ENCODE measurements around the gene ETV3.

The ETV3 gene

GRCh38 chr1:157147906-157148700, 9.9 kb upstream of the ETV3 start:
- no peaks in the 10 kb centered on the region for H3K79me2 ChIP-seq (ENCODE audit: control insufficient read depth, insufficient read depth, low read length)
- no CpG with 5 or more reads among the region's 10 CpGs for WGBS (ENCODE audit: extremely low coverage, insufficient coverage, low lambda C conversion rate)
- H3K79me1 ChIP-seq (ENCODE audit: low read length), result no peaks in the 10 kb centered on the region
- no peak overlapping the region for H3K9ac ChIP-seq (ENCODE audit: low read length)
- no peak overlapping the region for H2AK5ac ChIP-seq (ENCODE audit: low read length)
- no peak overlapping the region for H2BK120ac ChIP-seq (ENCODE audit: low read depth, low read length)
- DNase-seq, result no peak
- H3K18ac ChIP-seq (ENCODE audit: low read length), result no peak overlapping the region
- H3K27me3 ChIP-seq (ENCODE audit: insufficient read depth, low read length, poor library complexity), result no peaks in the 10 kb centered on the region
- no peak overlapping the region for H2BK5ac ChIP-seq (ENCODE audit: low read length)
- H3K56ac ChIP-seq (ENCODE audit: low read length), result no peak overlapping the region
- no peak overlapping the region for H4K5ac ChIP-seq (ENCODE audit: low read length)
- H3K23ac ChIP-seq (ENCODE audit: low read length), result no peak overlapping the region
- H3K4me2 ChIP-seq (ENCODE audit: low read length), result no peak overlapping the region
- no peaks in the 10 kb centered on the region for H3K36me3 ChIP-seq (ENCODE audit: control insufficient read depth, insufficient read depth, low read length)
- H4K8ac ChIP-seq (ENCODE audit: low read depth, low read length), result no peak overlapping the region
- H3K4ac ChIP-seq (ENCODE audit: low read depth, low read length), result peak overlapping the region; percentile 43
- H2BK15ac ChIP-seq (replicated peaks; ENCODE audit: low read depth), result no peak overlapping the region
- no peak overlapping the region for H3K4me3 ChIP-seq (ENCODE audit: low read length)
- no peak overlapping the region for H3K27ac ChIP-seq (ENCODE audit: low read depth, low read length)
- H3K4me1 ChIP-seq (ENCODE audit: control insufficient read depth, low read depth, low read length), result peaks cover 3% of the 10 kb centered on the region

GRCh38 chr1:157147037-157147436, 8.8 kb upstream of the ETV3 start:
- Histone ChIP-seq H3K9ac (ENCODE audit: low read length) (no peak overlapping the region), H3K27me3 (ENCODE audit: insufficient read depth, low read length, poor library complexity) (no peaks in the 10 kb centered on the region), H2BK120ac (ENCODE audit: low read depth, low read length) (no peak overlapping the region), H4K8ac (ENCODE audit: low read depth, low read length) (no peak overlapping the region), H3K79me1 (ENCODE audit: low read length) (no peaks in the 10 kb centered on the region), H3K4me2 (ENCODE audit: low read length) (no peak overlapping the region), H3K4me3 (ENCODE audit: low read length) (no peak overlapping the region), H2AK5ac (ENCODE audit: low read length) (no peak overlapping the region), H3K18ac (ENCODE audit: low read length) (no peak overlapping the region), H3K56ac (ENCODE audit: low read length) (no peak overlapping the region), H3K4ac (ENCODE audit: low read depth, low read length) (no peak overlapping the region), H4K5ac (ENCODE audit: low read length) (no peak overlapping the region), H3K36me3 (ENCODE audit: control insufficient read depth, insufficient read depth, low read length) (no peaks in the 10 kb centered on the region), H3K79me2 (ENCODE audit: control insufficient read depth, insufficient read depth, low read length) (no peaks in the 10 kb centered on the region), H3K23ac (ENCODE audit: low read length) (no peak overlapping the region), H2BK15ac (replicated peaks; ENCODE audit: low read depth) (no peak overlapping the region), H3K27ac (ENCODE audit: low read depth, low read length) (no peak overlapping the region), H2BK5ac (ENCODE audit: low read length) (no peak overlapping the region), H3K4me1 (ENCODE audit: control insufficient read depth, low read depth, low read length) (peaks cover 3% of the 10 kb centered on the region)
- WGBS (ENCODE audit: extremely low coverage, insufficient coverage, low lambda C conversion rate), result no CpG with 5 or more reads among the region's 1 CpG
- no peak for DNase-seq

DNA sequence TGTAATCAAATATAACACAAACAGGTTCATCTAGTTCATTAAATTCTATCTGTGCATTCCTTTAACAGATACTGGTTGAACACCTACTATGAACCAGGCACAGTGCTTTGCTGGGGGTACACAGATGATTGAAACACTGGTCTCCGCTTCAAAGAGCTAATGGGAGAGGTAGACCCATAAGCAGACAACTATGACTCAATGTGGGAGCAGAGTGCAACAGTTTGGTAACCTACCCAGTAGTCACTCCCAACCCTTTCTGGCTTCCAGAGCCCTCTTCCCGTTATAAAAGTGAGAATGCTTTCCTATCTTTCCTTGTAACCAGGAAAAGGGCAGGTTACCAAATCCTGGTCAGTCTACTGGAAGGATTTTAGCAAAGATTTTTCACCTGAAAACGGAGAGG, 8.0 kb upstream of the ETV3 start:
- Histone ChIP-seq H3K4me1 (ENCODE audit: control insufficient read depth, low read depth, low read length) (peaks cover 5% of the 10 kb centered on the region), H3K4ac (ENCODE audit: low read depth, low read length) (no peak overlapping the region), H3K4me2 (ENCODE audit: low read length) (no peak overlapping the region), H3K27ac (ENCODE audit: low read depth, low read length) (no peak overlapping the region), H2BK5ac (ENCODE audit: low read length) (no peak overlapping the region), H2BK120ac (ENCODE audit: low read depth, low read length) (no peak overlapping the region), H3K79me2 (ENCODE audit: control insufficient read depth, insufficient read depth, low read length) (no peaks in the 10 kb centered on the region), H3K9ac (ENCODE audit: low read length) (no peak overlapping the region), H3K4me3 (ENCODE audit: low read length) (no peak overlapping the region), H3K36me3 (ENCODE audit: control insufficient read depth, insufficient read depth, low read length) (no peaks in the 10 kb centered on the region), H4K8ac (ENCODE audit: low read depth, low read length) (no peak overlapping the region), H2BK15ac (replicated peaks; ENCODE audit: low read depth) (no peak overlapping the region), H3K79me1 (ENCODE audit: low read length) (no peaks in the 10 kb centered on the region), H3K23ac (ENCODE audit: low read length) (no peak overlapping the region), H3K27me3 (ENCODE audit: insufficient read depth, low read length, poor library complexity) (no peaks in the 10 kb centered on the region), H2AK5ac (ENCODE audit: low read length) (no peak overlapping the region), H3K56ac (ENCODE audit: low read length) (no peak overlapping the region), H3K18ac (ENCODE audit: low read length) (no peak overlapping the region), H4K5ac (ENCODE audit: low read length) (no peak overlapping the region)
- DNase-seq, result no peak
- no CpG with 5 or more reads among the region's 3 CpGs for WGBS (ENCODE audit: extremely low coverage, insufficient coverage, low lambda C conversion rate)

- H3K79me1 ChIP-seq (ENCODE audit: low read length), result no peaks in the 10 kb centered on the region
- no peak overlapping the region for H2AK5ac ChIP-seq (ENCODE audit: low read length)
- H3K27me3 ChIP-seq (ENCODE audit: insufficient read depth, low read length, poor library complexity), result no peaks in the 10 kb centered on the region
- no peak overlapping the region for H3K56ac ChIP-seq (ENCODE audit: low read length)
- WGBS (ENCODE audit: extremely low coverage, insufficient coverage, low lambda C conversion rate), result no CpG with 5 or more reads among the region's 1 CpG
- no peak overlapping the region for H3K4me3 ChIP-seq (ENCODE audit: low read length)
- no peak for DNase-seq
- H3K4me2 ChIP-seq (ENCODE audit: low read length), result no peak overlapping the region
- H2BK5ac ChIP-seq (ENCODE audit: low read length), result no peak overlapping the region
- no peak overlapping the region for H3K23ac ChIP-seq (ENCODE audit: low read length)
- no peak overlapping the region for H2BK120ac ChIP-seq (ENCODE audit: low read depth, low read length)
- H3K79me2 ChIP-seq (ENCODE audit: control insufficient read depth, insufficient read depth, low read length), result no peaks in the 10 kb centered on the region
- no peak overlapping the region for H4K5ac ChIP-seq (ENCODE audit: low read length)
- no peak overlapping the region for H3K27ac ChIP-seq (ENCODE audit: low read depth, low read length)
- no peak overlapping the region for H3K9ac ChIP-seq (ENCODE audit: low read length)
- no peak overlapping the region for H3K18ac ChIP-seq (ENCODE audit: low read length)
- no peak overlapping the region for H2BK15ac ChIP-seq (replicated peaks; ENCODE audit: low read depth)
- peaks cover 6% of the 10 kb centered on the region for H3K4me1 ChIP-seq (ENCODE audit: control insufficient read depth, low read depth, low read length)
- H3K36me3 ChIP-seq (ENCODE audit: control insufficient read depth, insufficient read depth, low read length), result no peaks in the 10 kb centered on the region
- H4K8ac ChIP-seq (ENCODE audit: low read depth, low read length), result no peak overlapping the region
- H3K4ac ChIP-seq (ENCODE audit: low read depth, low read length), result no peak overlapping the region
Measured at GRCh38 chr1:157145076-157145475, 6.9 kb upstream of the ETV3 start.

DNA sequence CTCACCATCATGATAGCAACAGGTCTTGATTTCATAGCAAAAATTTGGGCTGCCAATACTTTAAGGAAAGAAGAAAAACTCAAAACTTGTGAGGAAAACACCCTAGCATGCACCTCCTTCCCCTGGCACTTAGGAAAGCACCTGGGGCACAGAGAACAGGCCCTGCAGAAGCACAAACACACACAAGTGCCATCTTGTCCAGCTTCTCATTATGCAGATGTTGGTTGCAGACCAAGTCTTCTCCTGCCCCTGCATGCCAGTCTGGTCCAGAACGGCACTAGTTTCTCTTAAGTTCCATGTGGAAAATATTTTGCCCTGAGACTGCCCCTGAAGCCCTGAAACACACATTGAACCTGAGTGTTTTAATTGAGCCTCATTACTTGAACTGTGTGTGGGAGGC, 6.3 kb upstream of the ETV3 start:
- H3K27ac ChIP-seq (ENCODE audit: low read depth, low read length), result no peak overlapping the region
- H4K8ac ChIP-seq (ENCODE audit: low read depth, low read length), result no peak overlapping the region
- H3K4me1 ChIP-seq (ENCODE audit: control insufficient read depth, low read depth, low read length), result peaks cover 6% of the 10 kb centered on the region
- no peaks in the 10 kb centered on the region for H3K36me3 ChIP-seq (ENCODE audit: control insufficient read depth, insufficient read depth, low read length)
- no peak overlapping the region for H2BK15ac ChIP-seq (replicated peaks; ENCODE audit: low read depth)
- no peak overlapping the region for H3K56ac ChIP-seq (ENCODE audit: low read length)
- no peaks in the 10 kb centered on the region for H3K27me3 ChIP-seq (ENCODE audit: insufficient read depth, low read length, poor library complexity)
- H3K4me2 ChIP-seq (ENCODE audit: low read length), result no peak overlapping the region
- no peak overlapping the region for H4K5ac ChIP-seq (ENCODE audit: low read length)
- H2BK5ac ChIP-seq (ENCODE audit: low read length), result no peak overlapping the region
- DNase-seq, result no peak
- H3K4ac ChIP-seq (ENCODE audit: low read depth, low read length), result no peak overlapping the region
- no peaks in the 10 kb centered on the region for H3K79me1 ChIP-seq (ENCODE audit: low read length)
- H2AK5ac ChIP-seq (ENCODE audit: low read length), result no peak overlapping the region
- H3K23ac ChIP-seq (ENCODE audit: low read length), result no peak overlapping the region
- no peaks in the 10 kb centered on the region for H3K79me2 ChIP-seq (ENCODE audit: control insufficient read depth, insufficient read depth, low read length)
- no CpG with 5 or more reads among the region's 1 CpG for WGBS (ENCODE audit: extremely low coverage, insufficient coverage, low lambda C conversion rate)
- no peak overlapping the region for H2BK120ac ChIP-seq (ENCODE audit: low read depth, low read length)
- no peak overlapping the region for H3K4me3 ChIP-seq (ENCODE audit: low read length)
- H3K9ac ChIP-seq (ENCODE audit: low read length), result no peak overlapping the region
- H3K18ac ChIP-seq (ENCODE audit: low read length), result no peak overlapping the region

Data from mesendoderm (in vitro differentiated cells).